GM10248 (cell line): ENCODE data around the gene EPHB1.

Experiments
- CTCF ChIA-PET: fragments of 300-600 bp; sonication (Branson Sonifier 250); formaldehyde crosslinking; extraction: SDS; loops from one replicate; lab custom pipeline; 2021; ENCODE audit warnings: antibody characterized with exemption; lab: Yijun Ruan, JAX
- POLR2A ChIA-PET: fragments of 350-650 bp; sonication (Branson Sonifier 250); formaldehyde crosslinking; extraction: SDS; loops from one replicate; lab custom pipeline; 2020; ENCODE audit warnings: antibody characterized with exemption; lab: Yijun Ruan, JAX
- DNase-seq: peaks from one replicate; pipeline ENCODE4 v3.0.0; 2012; ENCODE audit errors: extremely low spot score
- TF ChIP-seq, protein P1 (sequence below): IDR thresholded peaks from 2 replicates; pipeline ENCODE4 v1.5.1; 2012; ENCODE audit warnings: mild to moderate bottlenecking, low read depth; ENCODE audit errors: extremely low read depth, missing control alignments, control extremely low read depth

EPHB1 gene

DNA sequence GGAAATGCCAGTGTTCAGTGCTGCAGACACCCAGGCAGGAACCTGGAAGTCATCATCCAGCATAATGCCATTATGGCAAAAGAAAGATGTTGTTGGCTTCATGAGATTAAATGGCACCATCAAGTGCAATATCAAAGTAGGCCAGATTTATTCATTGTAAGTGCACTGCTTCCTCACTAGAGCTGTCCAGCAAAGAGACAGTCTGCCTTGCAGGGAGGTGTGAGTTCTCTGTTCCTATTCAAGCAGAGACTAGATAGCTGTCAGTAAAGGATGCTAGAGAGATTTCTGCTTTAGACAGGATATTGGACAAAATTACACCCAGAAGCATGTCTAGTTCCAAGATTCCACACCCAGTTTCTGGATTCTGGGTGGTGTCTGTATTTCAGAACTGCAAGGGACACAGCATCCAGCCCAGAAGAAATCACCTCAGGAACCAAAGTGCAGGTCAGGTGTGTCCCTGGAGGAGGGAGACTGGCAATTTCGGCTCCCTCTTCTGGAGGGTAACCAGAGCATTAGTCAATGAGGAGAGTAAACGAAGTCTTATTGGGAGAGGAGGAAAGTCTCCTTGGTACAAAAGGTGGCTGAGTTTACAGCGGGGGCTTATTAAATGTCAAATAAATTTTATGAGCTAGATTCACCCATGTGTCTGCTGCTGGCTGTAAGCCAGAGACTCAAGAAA is 377.3 kb downstream of the EPHB1 start:
- ChIA-PET CTCF (no interaction called here), POLR2A (no interaction called here)
- DNase-seq = no peak
- TF ChIP-seq, protein P1, sequence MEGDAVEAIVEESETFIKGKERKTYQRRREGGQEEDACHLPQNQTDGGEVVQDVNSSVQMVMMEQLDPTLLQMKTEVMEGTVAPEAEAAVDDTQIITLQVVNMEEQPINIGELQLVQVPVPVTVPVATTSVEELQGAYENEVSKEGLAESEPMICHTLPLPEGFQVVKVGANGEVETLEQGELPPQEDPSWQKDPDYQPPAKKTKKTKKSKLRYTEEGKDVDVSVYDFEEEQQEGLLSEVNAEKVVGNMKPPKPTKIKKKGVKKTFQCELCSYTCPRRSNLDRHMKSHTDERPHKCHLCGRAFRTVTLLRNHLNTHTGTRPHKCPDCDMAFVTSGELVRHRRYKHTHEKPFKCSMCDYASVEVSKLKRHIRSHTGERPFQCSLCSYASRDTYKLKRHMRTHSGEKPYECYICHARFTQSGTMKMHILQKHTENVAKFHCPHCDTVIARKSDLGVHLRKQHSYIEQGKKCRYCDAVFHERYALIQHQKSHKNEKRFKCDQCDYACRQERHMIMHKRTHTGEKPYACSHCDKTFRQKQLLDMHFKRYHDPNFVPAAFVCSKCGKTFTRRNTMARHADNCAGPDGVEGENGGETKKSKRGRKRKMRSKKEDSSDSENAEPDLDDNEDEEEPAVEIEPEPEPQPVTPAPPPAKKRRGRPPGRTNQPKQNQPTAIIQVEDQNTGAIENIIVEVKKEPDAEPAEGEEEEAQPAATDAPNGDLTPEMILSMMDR = no peak

DNA sequence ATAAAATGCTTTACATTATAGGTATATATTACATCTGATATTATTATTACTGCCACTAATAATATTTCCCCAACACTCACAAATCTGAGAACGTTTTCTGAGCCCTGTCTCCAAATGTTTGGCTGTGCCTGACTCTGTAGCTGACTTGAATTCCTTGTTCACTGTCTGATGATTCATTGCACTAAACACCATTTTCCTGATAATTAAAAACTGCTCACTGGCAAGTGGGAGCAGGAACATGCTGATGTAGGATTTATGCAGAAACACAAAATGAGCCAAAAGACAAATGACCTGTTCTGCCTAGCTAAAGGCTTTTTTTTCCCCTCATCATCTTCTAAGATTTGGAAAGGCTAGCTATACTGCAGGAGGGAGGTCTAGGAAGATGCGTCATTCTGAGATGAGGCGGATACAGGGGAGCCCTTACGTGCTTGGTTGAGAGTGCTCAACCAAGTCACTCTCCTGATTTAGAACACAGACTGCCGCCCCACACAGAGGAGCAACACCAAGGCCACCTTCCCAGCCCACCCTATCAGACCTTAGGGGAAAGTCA is 380.7 kb downstream of the EPHB1 start:
- no peak for DNase-seq
- ChIA-PET CTCF (no interaction called here), POLR2A (no interaction called here)
- TF ChIP-seq, protein P1 = no peak

DNA sequence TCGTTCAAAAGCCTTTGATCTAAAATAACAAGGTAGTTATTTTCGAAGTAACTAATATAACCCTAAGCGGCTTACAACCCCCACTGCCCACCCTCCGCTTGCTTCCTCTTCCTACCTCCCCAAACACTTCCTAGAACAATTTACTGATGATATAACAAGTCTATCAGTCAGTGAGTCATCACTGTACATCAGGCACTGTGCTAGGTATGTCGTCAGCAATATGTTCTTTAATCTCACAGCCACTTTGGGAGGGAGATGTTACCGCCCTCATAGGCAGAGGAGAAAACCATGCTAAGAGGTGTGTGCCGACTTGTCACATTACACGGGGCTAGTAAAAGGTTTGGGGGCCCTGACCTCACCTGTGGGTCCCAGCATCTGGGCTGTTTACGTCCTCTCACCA is 381.8 kb downstream of the EPHB1 start:
- ChIA-PET CTCF (interaction anchor here (0.7 kb wide), 1 partner anchor 54 kb away, joined by 3 read pairs; no protein-coding TSS in a partner anchor), POLR2A (no interaction called here)
- TF ChIP-seq, protein P1 = no peak
- no peak for DNase-seq

DNA sequence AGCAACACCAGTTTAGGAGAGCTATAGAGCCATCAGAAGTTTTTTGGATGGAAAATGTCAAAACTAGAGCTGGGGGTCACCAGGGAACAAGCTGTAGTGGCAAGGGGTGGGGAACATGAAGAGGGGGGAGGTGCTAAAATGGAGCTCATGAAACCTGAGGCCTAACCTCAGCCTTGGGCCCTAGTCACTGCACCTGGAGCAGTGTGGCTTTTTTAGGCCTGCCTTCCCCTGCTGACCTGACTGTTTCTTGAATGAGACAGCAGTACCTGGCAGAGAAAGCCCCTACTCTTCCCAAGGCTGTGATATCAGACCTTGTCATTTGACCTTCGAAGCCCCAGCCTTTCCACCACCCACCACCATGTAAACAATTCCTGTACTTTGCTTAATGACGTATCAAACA is 383.5 kb downstream of the EPHB1 start:
- ChIA-PET CTCF (no interaction called here), POLR2A (no interaction called here)
- TF ChIP-seq, protein P1 = no peak
- no peak for DNase-seq

DNA sequence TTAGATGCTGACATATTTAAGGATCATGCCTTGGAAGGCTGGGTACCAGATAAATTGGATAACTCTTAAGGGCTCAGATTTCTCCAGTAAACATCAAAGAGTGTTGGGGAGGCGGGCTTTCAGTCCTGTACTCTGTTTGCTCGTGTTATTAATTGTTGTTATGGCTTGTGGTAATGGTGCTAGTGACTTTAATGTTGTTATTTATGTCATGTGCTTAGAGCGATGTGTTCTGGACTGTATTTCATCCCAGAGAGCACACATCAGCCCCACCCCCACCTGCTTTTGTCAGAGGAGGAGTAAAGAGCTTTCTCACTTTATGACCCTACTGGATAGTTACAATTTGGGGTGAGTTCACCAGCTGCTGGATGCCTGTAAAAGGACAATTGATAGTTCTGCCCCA is 386.3 kb downstream of the EPHB1 start:
- POLR2A ChIA-PET = no interaction called here
- DNase-seq = no peak
- CTCF ChIA-PET = no interaction called here
- TF ChIP-seq, protein P1 = no peak

DNA sequence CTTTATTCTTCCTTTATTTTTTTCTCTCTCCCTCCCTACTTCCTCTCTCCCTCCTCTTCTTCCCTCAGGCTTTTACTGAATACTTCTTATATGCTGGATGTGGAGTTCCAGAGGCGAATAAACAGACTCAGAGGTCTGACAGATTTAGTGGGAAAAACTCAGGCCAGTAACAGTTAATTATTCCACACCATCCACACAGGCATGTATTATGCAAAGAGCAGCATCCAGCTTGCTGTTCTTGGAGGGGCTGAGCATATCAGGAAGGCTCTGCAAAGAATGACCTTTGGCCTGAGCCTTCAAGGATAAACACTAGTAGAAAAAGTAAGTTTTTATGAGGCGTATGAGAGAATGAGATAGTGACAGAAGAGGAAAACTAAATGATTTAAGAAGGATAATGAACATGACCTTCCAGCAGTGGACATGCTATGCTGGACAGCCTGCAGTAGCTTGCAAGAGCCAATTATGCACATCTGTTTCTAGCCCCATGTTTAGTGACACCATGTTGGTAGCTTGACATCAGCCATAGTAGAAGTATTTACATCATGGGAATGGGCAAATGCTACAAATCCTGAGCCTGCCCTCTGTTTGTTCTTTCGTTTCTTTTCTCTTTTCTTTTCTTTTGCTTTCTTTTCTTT is 387.4 kb downstream of the EPHB1 start:
- no peak for DNase-seq
- ChIA-PET POLR2A (no interaction called here), CTCF (no interaction called here)
- TF ChIP-seq, protein P1 = no peak
